Activated CD4-positive, alpha-beta T cell treated with anti-CD3 and anti-CD28 coated beads for 48 hours (primary cell): ENCODE measurements around the gene PCSK5.
A peak's percentile ranks its signal among the peaks of the same experiment; 100 is the strongest.
"Not testable (repeated sequence)": the region's sequence is repeated elsewhere in the genome, so short reads cannot be mapped to it uniquely, and the experiment has no call there.

Experiments used
- DNase-seq: peaks from one replicate; pipeline ENCODE4 v3.0.0-alpha.2; 2020

PCSK5 gene

DNA sequence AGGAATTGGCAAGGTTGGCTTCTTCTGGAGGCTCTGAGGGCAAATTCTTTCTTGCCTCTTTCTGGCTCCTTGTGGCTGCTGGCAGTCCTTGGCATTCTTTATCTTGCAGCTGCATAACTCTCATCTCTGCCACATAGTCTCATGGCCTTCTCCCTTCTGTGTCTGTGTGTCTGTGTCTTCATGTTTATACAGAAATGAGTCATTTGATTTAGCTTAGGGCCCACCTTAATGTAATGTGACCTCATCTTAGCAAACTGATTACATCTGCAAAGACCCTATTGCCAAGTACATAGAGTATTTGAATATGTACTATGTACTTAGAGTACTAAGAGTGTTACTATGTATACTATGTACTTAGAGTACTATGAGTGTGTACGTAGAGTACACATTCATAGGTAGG is 381.3 kb downstream of the PCSK5 start:
- DNase-seq = no peak

DNA sequence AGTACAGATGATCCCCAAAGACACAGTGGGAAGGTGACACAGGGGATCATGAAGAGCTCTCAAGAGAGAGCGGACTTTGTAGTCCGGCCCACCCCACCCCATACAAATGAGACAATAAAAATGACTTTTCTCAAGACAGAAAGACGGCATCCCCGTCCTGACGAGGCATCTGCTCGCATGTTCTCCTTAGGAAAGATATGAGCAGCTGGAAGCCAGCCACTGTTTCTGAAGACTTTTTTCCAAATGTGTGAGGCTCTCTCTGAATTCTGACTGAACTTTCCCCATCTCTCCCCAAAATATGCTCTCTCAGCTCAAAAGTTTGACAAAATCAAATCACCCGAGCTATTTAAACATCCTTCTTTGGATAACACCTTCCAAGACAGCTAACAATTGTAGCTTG is 398.6 kb downstream of the PCSK5 start:
- DNase-seq = no peak

DNA sequence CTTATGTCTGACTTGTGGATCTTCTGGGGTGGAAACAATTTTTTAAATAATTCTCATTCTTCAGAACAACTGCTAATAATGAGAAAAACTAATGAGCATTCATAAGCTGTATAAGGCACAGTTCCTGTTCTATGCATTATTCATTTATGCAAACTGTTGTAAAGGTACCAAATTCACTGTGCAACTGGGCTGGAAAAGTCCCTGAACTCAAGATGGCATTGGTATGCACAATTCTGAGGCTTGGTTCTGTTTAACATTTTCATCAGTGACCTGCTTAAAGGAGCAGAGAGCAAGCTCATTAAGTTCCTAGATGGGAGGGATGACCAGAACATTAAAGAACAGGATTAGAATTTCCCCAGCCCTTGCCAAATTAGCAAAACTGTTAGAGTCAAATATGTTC is 399.2 kb downstream of the PCSK5 start:
- no peak for DNase-seq

DNA sequence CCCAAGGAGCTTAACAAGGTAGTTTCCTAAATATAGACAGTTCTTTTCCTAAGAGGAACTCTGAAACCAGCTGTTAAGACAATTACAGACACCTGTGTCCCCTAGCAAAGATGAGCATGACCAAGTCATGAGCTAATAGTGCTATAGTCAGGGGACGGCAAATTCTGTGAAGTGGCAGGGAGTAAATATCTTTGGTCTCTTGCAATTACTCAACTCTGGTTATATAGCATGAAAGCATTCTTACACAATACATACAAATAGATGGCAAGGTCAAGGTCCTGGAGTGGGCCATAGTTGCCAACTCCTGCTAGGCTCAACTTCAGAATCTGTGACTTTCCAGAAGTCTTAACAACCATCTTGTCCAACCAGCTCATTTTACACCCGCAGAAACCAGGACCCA is 400.1 kb downstream of the PCSK5 start:
- DNase-seq = no peak

DNA sequence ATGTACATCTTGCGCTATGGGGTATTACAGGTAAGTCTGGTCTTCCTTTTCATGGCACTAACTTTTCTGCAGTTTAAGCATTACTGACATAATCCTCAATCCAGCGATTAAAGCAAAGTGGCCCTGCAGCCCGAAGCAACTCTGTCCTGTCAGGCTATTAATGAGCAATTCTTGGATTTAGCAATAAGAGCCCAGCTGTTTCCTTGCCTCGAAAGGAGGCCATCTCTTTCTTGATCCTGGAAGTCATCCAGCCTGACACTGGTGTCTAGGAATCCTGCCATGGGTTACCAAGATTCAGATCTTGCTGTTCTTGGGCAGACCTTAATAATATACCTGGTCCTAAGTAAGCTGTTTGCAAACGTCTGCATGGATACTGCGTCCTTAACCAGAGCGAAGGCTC is 401.8 kb downstream of the PCSK5 start:
- no peak for DNase-seq

DNA sequence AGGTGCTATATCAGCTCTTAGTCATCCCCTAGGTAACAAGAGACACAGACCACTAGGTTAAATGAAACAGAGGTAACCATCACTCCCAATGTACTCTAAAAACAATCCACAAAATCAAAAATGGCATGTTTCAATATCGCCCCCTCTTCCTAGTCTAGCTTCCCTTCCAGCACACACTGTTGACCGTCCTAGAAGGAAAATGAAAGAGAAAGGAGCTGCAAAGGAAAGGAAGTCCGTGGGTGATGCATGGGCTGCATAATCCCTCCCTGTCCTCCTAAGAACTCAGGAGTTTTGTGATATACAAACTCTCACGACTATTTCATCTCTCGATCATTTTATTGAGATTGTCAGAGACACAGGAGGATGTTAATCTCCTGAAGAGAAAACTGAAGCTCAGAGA is 402.2 kb downstream of the PCSK5 start:
- no peak for DNase-seq

DNA sequence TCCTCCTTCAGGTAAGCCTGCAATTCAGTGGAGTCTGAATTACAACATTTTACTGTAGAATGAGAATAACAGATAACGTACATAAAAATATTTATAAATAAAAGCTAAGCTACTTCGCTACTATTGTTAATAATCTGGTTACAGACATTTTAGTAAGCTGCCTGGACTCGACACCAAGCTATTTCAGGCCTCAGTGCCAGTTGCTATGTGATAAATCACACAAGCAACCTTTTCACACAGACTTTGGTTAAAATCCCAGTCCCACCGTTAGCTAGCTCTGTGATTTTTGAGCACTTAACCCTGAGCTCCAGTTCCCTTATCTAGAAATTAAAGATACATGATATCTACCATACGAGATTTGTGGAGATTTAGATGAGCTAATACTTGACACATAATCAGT is 403.8 kb downstream of the PCSK5 start:
- DNase-seq = no peak

DNA sequence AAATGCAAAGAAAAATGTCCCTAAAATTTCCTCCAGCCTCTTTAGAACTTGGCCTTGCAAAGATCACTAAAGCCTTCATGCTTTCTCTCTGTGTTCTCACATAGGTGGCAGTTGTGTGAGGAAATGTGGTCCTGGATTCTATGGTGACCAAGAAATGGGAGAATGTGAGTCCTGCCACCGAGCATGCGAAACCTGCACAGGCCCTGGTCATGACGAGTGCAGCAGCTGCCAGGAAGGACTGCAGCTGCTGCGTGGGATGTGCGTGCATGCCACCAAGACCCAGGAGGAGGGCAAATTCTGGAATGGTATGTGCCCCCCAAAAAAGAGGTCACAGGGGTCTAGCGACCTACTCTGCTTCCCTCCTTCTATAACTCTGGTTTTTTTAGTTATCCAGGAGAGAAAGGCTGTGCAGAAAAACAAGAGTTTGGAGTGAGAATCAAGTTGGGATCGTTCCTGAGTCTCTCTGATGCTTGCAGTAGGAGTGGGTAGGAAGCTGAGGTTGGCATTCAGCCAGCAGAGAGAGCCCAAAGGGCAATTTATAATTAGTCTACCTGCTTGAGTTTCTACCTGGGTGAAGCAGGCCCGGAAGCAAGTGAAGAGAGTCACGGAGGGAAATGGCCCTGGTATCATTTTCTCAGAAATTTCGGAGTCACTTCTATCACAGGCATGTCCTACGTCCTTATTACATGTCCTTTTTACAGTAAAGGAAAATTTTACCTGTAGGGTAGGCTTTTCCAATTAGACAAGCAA is 406.3 kb downstream of the PCSK5 start:
- no peak for DNase-seq

DNA sequence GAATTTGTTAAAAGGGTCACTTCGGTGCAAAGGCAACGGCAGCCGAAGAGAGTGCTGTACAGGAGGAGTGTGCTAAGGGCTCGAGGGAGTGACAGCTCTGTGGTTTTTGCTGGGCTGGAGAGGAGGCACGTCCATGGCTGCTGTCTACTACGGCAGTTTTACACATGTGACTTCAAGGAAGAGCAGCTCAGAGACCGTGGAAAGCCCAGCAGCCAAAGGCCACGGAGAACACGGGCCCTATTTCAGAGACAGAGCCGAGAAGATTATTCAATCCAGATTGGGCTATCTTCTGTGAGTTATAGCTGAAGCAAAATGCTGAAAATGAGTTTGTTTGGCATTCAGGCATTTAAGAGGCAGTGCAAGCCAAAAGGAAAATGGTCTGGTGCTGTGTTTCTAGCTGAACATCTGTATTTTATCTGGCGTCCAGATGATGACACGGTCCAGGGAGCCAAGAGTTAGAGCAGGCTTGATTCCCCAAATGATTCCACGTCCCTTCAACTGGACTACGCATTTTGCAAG is 407.3 kb downstream of the PCSK5 start:
- DNase-seq = no peak

DNA sequence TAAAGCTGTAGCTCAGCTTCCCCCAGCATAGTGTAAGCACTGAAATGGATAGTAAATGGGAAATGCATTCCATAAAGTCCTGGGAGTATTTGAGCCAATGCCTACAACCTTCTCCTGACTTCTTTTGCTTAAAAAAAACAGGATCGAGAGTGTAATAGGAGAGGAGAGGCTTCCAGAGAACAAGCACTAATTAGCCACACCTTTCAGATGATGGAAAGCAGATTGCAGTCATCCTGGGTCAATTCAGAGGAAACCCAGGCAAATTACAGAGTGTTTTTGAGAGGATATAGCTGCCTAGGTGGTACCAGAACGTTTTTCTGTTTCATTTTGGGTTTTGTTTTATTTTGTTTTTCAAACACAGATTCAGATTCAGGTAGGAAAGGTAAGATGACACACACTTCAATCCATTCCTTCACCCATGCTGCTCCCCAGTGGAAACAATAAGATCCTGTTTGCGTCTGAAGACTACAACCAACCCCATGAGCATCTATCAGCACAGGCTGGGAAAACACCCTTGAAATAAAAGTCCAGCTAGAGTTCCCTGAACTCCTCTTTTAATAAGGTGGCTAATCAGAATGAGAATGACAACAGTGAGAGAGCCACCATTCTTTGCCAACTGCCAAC is 408.2 kb downstream of the PCSK5 start:
- DNase-seq = no peak

DNA sequence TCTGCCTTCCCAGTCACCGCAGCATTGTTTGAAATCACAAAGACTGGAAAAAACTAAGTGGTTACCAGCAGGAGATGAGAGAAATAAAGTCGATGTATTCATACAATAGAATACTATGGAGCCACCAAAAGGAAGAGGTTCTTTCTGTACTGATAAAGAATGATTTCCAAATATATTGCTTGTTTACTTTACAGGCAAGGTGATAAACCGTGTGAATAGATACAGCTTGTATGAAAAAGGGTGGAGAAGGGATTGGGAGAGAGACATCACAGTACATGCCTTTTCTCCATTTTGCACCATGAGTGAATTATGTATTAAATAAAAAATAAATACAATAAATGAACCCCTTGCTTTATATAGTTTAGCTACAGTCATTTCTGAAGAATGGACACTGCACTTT is 412.1 kb downstream of the PCSK5 start:
- DNase-seq = no peak

DNA sequence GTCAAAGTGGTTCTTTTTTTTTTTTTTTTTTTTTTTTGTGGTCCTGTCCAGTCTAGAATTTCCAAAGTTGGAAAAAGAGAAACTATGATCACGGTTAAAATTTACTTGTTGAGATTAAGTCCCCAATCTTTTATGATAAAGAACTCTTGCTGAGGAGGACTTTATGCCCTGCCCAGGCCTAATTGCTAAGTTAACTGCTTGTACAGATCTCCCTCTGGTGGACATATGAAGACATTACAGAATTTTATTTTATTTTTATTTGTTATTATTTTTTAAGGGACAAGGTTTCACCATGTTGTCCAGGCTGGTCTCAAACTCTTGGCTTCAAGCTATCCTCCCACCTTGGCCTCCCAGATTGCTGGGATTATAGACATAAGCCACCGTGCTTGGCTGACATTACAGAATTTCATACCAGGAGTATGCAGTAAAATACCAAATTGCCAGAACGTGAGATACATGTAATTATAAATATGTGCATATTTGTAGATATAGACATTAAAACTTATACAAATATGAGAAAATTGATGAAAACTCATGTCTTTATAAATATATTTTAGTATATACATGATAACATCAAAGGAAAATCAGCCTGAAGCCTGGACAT is 412.6 kb downstream of the PCSK5 start:
- peak; percentile 17 for DNase-seq

DNA sequence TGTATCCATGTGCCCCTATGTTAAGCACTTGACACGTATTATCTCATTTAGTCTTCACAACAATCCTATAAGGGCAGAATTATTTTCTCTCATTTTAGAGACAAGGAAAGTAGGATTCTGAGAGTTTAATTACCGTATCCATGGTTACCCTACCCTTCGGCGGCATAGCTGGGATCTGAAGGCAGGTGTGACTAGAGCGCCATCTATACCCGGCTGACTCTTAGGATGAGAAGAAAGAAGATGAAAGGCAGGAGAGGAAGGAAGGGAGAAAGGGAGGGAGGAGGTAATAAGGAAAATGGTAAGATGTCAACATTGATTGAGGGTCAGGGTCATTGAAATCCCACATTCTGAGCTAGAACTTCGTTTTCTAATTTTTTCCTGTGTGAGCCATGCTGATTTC is 416.6 kb downstream of the PCSK5 start:
- not testable (repeated sequence) for DNase-seq

DNA sequence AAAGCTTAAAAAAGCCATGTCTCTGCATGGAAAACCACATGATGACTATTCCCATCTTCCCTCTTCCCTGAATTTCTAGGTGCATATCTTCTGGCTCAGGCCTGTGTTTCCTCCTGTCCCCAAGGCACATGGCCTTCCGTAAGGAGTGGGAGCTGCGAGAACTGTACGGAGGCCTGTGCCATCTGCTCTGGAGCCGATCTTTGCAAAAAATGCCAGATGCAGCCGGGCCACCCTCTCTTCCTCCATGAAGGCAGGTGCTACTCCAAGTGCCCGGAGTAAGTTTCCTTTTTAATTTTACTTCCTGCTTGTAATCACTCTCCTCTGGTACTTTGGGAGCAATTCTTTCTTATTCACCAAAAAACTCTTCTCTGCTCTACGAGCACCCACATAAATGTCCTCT is 420.1 kb downstream of the PCSK5 start:
- no peak for DNase-seq

DNA sequence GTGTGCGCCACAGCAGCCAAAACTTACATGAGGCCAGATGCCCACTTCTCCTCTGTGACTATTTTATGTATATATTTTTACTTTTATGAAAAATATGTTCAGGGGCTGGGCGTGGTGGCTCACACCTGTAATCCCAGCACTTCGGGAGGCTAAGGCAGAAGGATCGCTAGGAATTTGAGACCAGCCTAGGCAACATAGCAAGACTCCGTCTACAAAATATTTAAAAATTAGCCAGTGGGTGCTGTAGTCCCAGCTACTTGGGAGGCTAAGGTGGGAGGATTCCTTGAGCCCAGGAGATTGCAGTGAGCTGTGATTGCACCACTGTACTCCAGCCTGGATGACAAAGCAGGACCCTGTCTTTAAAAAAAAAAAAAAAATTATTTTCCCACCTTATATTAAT is 420.5 kb downstream of the PCSK5 start:
- no peak for DNase-seq

DNA sequence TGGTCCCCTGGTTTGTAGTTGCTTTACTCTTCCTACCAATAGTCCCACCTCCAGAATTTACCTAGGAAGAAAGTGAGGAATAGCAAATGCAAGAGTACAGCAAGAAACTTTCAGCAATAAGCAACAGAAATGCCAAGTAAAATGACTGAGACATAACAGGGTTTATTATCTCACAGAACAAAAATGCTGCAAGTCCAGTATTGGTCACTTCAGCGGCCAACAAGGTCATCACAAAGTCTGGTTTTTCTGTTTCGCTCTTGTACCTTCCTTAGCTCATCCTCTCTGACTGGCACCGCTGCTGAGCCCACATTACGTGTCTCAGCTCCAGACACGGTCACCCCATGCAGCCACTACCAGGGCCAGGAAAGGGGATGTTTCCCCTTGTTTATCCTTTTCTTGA is 421.1 kb downstream of the PCSK5 start:
- DNase-seq = no peak

DNA sequence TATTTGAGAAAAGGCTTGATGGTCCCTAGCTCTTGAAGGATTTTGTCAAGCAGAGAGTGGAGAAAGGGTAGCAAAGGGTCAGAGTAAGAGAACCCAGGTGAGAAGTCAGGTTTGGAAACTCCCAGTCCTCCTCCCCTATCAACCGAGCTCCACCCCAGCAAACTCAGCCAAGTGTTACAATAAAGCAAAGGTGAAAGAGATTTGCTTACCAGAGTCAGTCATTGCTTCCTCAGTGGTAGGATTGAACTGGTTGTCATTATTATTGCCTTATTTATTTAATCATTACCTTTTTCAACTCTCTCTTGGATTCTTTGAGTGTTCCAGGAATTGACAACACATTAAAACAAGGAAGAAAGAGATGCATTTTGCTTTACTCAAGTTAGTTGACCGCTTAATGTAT is 423.3 kb downstream of the PCSK5 start:
- no peak for DNase-seq

DNA sequence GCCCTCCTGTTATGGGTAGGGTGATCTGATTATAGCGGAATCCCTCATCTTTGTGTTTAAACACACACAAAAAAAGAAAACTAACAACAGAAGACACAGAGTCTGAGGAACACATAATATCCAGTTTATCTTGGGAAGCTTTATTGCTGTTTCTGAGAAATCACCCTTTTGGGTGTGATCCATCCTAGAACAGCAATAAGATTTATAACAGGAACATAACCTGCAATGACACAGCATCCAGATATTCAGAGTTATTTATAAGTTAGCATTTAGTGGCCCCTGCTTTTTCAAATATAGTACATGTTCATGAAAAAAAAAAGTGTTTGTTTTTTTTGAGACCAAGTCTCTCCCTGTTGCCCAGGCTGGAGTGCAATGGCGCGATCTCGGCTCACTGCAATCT is 423.8 kb downstream of the PCSK5 start:
- no peak for DNase-seq

DNA sequence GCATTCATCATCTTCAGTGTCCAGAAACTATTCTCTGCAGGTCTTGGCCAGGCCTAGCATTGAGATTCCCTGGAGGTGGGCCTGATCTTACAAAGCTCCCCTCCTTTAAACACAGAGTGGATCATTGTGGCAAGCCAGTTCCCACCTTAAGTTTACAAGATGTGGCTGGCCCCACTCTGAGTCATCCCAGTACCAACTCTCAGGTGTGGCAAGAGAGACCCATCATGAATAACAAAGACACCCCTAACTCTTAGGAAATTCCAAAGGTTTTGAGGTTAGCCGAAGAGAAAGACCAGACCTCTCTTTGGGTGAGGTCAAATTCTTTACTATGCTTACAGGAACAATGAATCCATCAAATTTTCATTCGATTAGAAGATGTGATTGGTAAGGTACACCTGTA is 425.6 kb downstream of the PCSK5 start:
- no peak for DNase-seq

DNA sequence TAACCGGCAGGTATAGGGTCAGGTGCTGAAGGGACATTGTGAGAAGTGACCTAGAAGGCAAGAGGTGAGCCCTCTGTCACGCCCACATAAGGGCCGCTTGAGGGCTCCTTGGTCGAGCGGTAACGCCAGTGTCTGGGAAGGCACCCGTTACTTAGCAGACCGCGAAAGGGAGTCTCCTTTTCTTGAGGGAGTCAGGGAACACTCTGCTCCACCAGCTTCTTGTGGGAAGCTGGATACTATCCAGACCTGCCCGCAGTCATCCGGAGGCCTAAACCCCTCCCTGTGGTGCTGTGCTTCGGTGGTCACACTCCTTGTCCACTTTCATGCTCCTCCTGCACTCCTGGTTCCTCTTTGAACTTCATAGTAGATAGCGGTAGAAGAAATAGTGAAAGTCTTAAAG is 429.0 kb downstream of the PCSK5 start:
- not testable (repeated sequence) for DNase-seq

DNA sequence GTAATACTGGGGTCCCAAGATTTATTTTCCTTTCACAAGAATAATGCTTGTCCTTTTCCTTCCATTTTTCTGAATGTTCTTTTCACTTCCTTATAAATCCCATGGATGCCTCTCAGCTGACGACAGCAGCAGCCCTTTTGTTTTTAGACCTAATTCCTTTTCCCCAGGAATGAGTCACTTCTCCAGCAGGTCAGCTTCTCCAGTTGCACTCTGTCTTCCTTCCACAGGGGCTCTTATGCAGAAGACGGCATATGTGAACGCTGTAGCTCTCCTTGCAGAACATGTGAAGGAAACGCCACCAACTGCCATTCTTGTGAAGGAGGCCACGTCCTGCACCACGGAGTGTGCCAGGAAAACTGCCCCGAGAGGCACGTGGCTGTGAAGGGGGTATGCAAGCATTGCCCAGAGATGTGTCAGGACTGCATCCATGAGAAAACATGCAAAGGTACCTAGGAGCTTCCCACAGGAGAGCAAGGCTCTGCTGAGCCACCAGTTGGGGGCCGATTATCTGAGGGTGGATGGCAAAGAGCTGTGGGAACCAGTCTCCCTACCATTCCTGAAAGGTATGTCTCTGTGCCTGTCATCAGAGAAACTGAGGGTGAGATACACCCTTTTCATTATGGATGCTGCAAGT is 430.8 kb downstream of the PCSK5 start:
- no peak for DNase-seq

DNA sequence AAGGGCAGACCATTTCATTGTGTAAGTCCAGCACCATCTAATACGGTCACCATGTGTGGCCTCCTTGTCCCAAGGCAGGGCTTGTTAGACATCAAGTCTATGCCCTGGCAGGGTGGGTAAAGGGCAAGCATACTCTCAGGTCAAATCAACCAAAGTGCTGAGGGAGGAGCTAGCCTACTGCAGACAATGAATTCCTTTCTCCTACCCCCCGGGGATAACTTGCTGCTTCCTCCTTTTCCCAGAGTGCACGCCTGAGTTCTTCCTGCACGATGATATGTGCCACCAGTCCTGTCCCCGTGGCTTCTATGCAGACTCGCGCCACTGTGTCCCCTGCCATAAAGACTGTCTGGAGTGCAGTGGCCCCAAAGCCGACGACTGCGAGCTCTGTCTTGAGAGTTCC is 432.3 kb downstream of the PCSK5 start:
- no peak for DNase-seq

DNA sequence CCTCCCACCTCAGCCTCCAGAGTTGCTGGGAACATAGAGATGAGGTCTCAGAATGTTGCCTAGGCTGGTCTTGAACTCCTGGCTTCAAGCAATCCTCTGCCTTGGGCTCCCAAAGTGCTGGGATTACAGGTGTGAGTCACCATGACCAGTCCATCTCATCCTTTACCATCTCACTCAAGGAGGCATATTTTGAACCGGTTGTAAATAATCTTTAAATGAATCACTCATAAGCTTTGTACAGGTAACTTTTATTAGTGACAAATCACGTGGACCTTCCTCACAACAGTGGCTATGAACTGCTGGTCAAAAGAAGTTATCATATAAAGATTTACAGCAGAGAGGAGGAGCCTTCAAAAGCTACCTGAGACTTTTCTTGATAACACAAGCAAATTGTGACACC is 433.0 kb downstream of the PCSK5 start:
- no peak for DNase-seq

DNA sequence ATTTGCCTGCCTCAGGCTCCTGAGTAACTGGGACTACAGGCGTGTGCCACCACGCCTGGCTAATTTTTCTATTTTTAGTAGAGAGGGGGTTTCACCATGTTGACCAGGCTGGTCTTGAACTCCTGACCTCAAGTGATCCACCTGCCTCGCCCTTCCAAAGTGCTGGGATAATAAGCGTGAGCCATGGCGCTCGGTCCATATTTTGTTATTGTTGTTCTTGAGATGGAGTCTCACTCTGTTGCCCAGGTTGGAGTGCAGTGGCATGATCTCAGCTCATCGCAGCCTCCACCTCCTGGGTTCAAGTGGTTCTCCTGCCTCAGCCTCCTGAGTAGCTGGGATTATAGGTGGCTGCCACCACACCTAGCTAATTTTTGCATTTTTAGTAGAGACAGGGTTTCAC is 433.6 kb downstream of the PCSK5 start:
- DNase-seq = not testable (repeated sequence)
